GM18517 (cell line): ENCODE results near the gene RHOBTB1.
"Not testable (repeated sequence)": the region's sequence is repeated elsewhere in the genome, so short reads cannot be mapped to it uniquely, and the experiment has no call there.

ENCODE experiments used
- ATAC-seq: cut with Tn5 transposase; IDR thresholded peaks from one replicate; pipeline ENCODE4 v1.9.1; 2021; ENCODE audit warnings: mild to moderate bottlenecking, moderate library complexity; ENCODE audit not compliant: unreplicated experiment

The RHOBTB1 gene

GRCh38 chr10:60908031-60908430, 36.0 kb downstream of the RHOBTB1 start:
- ATAC-seq, result no peak

DNA sequence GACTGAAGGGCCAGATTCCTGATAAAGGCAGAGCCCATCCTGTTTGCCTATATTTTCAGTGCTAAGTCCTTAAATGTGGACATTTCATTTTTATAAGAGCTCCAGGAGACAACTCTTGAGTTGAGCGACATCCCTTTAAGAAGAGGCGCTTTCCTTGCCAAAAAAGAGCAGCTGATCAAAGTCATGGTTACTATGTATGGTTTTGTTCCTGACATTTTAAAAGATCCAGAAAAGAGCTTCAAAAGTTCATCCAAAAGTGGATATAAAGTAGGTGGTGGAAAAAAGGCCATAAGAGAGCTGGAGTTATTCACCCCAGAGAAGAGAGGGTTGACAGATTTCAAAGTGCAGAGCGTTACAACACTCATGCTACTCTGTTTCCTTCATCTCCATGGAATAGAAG, 36.7 kb downstream of the RHOBTB1 start:
- ATAC-seq, result no peak

DNA sequence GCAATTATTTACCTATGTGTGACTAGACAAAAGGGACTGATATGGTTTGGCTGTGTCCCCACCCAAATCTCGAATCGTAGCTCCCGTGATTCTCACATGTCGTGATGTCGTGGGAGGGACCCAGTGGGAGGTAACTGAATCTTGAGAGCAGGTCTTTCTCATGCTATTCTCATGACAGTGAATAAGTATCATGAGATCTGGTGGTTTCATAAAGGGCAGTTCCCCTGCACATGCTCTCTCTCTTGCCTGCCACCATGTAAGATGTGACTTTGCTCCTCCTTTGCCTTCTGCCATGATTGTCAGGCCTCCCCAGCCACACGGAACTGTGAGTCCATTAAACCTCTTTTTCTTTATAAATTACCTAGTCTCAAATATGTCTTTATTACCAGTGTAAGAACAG, 37.2 kb downstream of the RHOBTB1 start:
- not testable (repeated sequence) for ATAC-seq

GRCh38 chr10:60906411-60906810, 37.6 kb downstream of the RHOBTB1 start:
- no peak for ATAC-seq

- no peak for ATAC-seq
These were observed 38.4 kb downstream of the RHOBTB1 start for GRCh38 chr10:60905580-60905979.

GRCh38 chr10:60903096-60903495, 40.9 kb downstream of the RHOBTB1 start:
- no peak for ATAC-seq

GRCh38 chr10:60901561-60902235, 42.3 kb downstream of the RHOBTB1 start:
- ATAC-seq, result no peak

GRCh38 chr10:60899266-60899665, 44.7 kb downstream of the RHOBTB1 start:
- no peak for ATAC-seq

DNA sequence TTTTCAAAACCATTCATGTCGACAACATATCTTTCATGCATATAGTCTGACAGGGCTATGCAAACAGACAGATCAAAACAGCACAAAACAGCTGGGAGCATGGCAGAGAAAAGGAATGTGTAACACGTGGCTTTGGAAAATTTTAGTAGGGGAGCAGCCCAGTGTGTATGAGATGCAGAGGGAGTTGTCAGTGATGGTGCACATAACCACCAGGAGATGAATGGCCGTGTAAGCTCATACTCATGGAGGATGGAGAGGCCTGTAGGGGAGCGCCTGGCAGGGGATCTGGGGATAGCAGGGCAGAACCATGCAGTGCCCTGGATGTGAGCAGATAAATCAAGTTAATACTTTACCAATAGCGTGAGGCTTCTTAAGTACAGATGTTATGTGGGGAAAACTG, 45.7 kb downstream of the RHOBTB1 start:
- ATAC-seq, result no peak

DNA sequence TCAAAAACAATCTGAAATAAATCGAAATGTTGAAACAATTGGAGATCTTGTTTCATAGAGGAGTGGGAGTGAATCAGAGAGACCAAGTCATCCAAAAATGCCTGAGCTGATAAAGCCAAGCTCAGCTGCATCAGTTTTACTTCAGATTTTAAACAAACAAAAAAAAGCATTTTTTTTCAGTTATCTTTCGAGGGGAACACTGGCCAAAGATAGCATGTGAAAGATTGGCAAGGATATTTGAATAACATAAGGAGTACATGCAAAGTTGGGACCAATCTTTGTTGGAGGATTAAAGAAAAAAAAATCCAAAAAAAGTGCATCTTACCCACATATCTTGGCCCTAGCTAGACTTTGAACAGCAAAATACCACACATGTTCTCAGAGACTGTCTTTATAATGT, 47.2 kb downstream of the RHOBTB1 start:
- no peak for ATAC-seq

DNA sequence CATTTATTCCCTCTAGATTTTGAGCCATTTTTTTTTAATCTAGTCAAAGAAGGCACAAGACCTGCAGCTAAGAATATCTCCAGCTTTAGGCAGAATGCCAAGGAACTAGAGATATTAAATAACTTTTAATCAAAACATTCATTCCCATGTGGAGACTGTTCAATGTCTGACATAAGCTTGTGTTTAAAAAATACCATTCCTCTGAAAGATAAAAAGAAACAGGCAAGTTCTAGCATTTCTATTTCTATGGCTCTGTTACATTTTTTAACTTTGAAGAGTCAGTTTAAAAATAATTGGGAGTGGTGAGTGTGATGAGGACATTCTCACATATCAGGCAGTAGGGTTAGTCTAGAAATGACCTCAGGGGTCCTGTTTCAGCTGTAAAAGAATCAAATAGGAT, 48.0 kb downstream of the RHOBTB1 start:
- ATAC-seq, result no peak

DNA sequence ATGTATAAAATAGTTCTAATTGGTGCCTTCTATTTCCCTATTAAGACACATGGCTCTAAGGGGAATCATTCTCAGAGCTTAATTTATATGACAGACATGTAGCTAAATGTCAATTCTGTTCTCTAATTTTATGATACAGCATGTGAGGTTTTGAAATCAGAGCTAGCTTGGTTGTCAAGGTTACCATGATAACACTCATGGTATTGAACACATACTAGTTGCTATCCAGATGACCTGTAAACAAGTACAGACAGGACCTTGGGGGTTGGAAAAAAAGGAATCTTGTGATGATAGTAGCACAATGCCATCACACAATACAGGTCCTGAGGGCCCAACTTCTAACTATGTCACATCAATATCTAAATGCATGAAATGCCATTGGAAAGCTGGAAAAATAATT, 49.2 kb downstream of the RHOBTB1 start:
- no peak for ATAC-seq

DNA sequence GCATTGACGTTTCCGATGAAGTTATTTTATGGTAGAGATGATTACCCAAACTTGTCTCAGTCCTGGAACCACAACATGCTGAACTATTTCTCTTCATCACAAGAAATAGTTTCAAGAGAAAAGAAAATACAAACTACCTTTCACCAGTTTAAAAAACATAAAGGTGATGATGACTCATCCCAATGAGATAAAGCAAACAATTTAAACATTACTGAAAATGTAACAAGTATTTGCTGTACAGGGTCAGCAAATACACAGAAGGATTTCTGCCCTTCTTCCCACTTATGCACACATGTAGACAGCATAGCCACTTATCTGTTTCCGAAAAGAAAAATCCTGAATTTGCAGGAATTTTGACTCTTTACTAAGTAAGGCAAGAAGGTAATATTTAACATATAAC, 50.8 kb downstream of the RHOBTB1 start:
- ATAC-seq, result no peak

DNA sequence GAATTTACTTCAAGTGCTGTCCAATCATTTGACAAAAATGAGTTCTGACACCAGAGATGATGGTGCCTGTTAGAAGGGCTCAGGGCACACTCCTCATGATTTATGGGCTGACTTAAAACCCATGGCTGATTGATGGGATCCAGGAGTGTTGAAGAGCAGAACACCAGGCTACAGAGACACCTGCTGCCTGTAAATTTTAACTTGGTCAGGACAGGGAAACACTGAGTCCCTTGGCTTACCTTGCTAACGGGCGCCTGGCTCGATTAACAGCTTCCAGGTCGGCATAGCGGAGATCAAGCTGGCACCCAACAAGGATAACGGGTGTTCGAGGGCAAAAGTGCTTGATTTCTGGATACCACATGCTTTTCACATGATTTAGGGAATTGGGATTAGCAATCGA, 51.4 kb downstream of the RHOBTB1 start:
- no peak for ATAC-seq

DNA sequence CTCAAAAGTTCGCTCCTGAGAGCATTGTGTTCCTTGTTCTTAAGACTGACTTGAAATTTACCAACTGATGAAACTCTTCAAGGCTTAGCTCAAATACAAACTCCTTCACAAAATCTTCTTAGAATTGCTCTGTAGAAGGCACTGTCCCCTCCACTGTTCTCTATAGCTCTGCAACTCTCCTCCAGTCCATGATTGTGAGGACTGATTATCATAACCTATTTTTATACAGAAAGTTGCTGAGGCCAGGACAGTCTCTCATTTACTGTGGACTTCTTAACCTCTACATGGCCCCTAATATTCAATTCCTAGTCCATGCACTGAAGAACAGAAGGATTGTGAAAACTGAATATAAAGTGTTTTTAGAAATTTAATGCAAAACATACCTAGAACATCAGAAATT, 53.2 kb downstream of the RHOBTB1 start:
- ATAC-seq, result no peak

GRCh38 chr10:60883187-60883586, 60.8 kb downstream of the RHOBTB1 start:
- no peak for ATAC-seq

DNA sequence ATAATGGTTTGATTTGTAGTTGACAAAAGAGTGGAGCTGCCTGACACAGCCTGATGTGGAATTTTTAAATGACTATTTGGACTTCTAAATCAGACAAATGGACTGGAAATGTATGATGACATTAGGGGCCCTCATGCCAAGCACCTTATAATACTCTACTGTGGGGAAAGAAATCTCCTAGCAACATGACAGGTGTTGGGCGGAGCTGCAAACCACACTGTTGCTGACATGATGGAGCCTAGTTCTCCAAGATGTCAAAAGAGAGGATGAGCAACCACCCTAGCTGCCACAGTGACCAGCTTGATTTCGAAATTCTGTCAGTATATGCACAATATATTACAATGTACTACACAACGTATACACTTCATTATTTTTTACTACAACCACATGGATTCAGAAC, 65.8 kb downstream of the RHOBTB1 start:
- ATAC-seq, result no peak

DNA sequence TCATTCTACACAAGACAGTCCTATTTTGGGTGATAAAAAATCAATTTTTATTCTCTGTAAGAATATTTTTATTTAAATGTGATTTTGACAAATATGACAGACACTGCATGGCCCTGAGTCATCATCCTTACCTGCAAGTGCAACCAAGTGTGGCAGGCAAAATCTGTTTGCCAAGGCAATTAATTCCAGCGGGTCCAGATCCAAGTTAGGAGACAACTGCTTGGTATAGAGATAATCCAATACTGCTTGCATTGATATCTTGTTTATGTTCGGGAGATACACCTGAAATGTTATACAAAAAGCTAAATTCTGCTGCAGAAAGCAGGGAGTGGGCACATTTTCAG, 66.2 kb downstream of the RHOBTB1 start:
- ATAC-seq, result no peak

DNA sequence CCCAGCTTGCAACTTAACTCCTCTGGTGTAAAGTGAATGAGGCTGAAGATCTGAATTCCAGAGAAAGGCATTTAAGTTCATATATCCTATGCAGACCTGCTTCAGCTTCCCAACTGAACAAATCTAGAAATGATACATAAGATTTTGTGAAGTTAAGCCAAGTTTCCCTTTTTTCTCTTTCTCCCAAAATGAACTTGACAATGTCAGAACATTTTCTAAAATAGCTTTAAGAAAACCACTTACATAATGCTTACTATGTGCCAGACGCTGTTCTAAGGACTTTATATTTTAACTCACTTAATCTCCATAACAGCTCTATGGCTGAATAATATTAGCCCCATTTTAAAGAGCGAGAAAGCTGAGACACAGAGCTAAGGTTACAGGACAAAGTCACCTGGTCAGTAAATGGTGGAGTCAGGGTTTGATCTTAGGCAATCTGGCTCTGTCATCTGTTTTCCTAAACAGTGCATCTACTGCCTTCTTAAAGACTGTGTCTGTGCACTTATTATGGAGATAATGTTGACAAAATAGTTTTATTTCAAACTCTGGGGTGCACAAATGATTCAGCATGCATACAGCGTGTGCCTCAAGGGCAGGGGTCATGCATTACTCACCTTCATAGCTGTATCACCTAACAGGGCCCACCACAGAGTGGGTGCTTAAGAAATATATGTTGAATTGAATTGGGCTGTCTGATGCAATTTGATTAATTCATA, 66.8 kb downstream of the RHOBTB1 start:
- ATAC-seq, result no peak

DNA sequence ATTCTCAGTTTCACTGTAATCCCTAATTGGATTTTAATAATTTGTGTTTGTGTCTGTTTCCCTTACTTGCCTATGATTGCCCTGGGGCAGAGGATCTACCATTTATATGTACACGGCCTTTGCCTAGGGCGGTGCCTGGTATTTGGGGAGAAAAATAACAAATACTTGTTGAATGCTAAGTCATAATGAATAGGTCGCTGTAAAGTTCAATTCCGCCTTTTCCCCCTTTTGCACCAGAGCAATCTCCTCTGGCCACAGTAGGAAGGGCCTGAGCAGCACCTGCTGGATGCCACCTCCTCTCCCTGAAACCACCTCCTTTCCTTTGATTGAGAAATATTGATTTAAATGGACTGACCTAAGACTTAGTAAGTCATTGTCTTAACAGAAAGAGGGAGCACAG, 70.2 kb downstream of the RHOBTB1 start:
- ATAC-seq, result no peak

GRCh38 chr10:60872451-60872850, 71.5 kb downstream of the RHOBTB1 start:
- no peak for ATAC-seq

DNA sequence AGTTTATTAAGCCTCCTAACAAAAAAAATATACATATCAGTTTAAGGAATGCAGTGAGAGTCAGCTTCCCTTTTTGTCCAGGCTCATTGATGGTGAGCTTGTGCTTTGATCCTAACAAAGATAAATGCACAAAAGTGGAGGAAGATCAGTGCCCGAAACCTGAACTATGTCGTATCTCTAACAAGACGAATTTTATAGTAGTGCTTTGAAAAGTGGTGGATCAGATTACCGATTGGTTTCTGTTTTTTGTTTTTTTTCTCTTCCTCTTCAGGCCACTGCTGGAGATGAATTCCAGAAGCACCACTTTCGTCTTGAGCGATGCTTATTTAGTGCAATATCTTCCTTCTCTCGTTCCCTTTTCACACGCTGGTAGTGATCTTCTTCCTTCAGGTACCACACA, 72.8 kb downstream of the RHOBTB1 start:
- no peak for ATAC-seq

DNA sequence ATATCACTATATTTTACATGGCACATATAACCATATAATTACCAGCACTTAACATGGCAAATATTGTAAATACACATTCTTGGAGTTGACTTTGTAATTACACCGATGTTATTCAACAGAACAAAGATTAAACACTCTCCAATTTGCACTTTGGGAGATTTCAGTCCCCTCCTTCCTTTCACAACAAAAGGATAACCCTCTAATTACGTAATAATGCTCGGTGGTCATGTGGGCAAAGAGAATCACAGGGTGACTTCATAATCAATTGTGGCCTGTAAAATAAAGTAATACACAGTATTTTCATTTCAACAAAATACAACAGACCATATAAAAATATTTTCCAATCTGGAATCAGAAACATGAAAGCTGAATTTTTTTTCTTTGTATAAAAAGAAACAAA, 73.2 kb downstream of the RHOBTB1 start:
- no peak for ATAC-seq
